Lower leg skin (tissue), 3 donors: ENCODE measurements around the gene KIF7.

Experiments used
- CTCF ChIP-seq, 3 donors: fragments of 450-650 bp; IDR thresholded peaks; one replicate each; pipeline ENCODE4 v1.5.1; 2016; ENCODE audit warnings: antibody characterized with exemption in 3 of 3, mild to moderate bottlenecking in 3 of 3, moderate library complexity in 2 of 3
- POLR2A ChIP-seq, 2 donors: fragments of 450-650 bp; IDR thresholded peaks; one replicate each; pipeline ENCODE4 v1.6.1; 2016 to 2017; ENCODE audit warnings: antibody characterized with exemption in 2 of 2, mild to moderate bottlenecking in 1 of 2, moderate library complexity in 1 of 2

DNA sequence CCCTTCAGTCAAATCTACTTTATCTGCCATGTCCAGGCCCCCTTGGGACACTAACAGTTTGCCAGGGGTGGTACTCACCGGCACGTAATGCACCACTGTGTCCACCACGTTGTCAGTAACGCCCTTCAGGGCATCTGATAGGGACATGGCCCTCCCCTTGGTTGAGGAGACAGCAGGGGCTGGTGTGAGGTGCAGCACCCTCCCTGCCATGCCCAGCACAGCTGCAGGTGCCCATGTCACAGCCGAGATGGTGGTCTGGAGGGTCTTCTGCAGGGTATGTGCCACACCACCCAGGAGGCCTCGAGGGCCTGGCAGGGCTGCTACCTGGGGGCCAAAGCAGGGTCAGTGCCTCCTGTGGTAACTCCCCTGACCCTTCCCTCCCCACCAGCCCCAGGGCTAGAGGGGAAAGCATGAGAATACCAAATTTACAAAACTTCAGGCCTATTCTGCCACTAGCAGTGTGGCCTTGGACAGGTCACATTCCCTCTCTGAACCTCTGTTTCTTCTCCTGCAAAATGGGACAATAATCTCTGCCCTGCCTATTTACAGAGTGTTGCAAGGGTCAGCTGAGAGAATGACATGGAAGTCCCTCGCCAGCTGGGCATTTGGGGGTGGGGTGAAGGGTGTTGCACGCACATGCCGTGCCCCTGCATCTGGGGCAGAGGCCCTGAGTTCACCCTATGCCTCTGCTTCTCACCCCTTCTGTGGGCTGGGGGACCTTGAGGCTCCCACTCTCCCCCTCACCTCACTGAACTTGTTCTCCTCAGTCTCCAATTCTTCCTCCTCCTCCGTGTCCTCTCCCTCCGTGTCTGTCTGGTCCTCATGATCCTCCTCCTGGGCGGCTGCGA, 11.8 kb upstream of the KIF7 start:
- TF ChIP-seq CTCF (IDR thresholded peaks at IDR 0.05) (no peak), POLR2A (IDR thresholded peaks at IDR 0.05) (no peak)
